Measurements from ENCODE around the gene DOK1.

The DOK1 gene

GRCh38 chr2:74603282-74604000, 48.9 kb downstream of the DOK1 start:
- DNase-seq, result no peak

- DNase-seq, result no peak
Observed at GRCh38 chr2:74606927-74607326, 52.4 kb downstream of the DOK1 start.
